K562 (cell line): ENCODE data around the gene CREB3L1. TPM values are rescaled to one million over a fixed set of nuclear protein-coding genes. Genes with fewer than 3 reads are reported as not detected.

Experiments used
- ATAC-seq: fragments of 200-7000 bp; cut with Tn5 transposase; 3 replicates; pipeline ENCODE4 v1.9.1; 2020; ENCODE audit warnings: moderate library complexity
- BruUV-seq: library from RNA; stranded (reverse); fragments of 400-500 nt; replicated peaks from 2 replicates; lab custom pipeline; 2021; lab: Mats Ljungman, UMichigan
- CTCF ChIA-PET: fragments of 300-600 bp; formaldehyde crosslinking; extraction: SDS; loops from one replicate; lab custom pipeline; 2021; ENCODE audit warnings: low intra/inter-chr PET ratio; lab: Yijun Ruan, JAX
- POLR2A ChIA-PET: fragments of 300-600, 350-650 bp; sonication (Branson Sonifier 250); formaldehyde crosslinking; extraction: SDS; loops from one replicate; lab custom pipeline; 2021; ENCODE audit warnings: antibody characterized with exemption, inconsistent platforms; lab: Yijun Ruan, JAX
- DNase-seq, 4 experiments: peaks; one replicate each; pipeline versions ENCODE4 v3.0.0 to v3.0.0-alpha.2; 2011 to 2018; ENCODE audit warnings: low spot score in 3 of 4, mixed read lengths in 3 of 4; ENCODE audit errors: extremely low read depth in 1 of 4
- FAIRE-seq: peaks from 2 replicates; lab custom pipeline; 2011; peaks lifted over from hg19 to GRCh38; lab: Jason Lieb, UNC
- H2AFZ ChIP-seq: 2 replicates; pipeline ENCODE4 v1.6.0; 2011; ENCODE audit warnings: low read depth, low read length, control low read depth, inconsistent platforms
- H3K27ac ChIP-seq: fragments of 200-600 bp; 3 replicates; pipeline ENCODE4 v1.8.0; 2011; ENCODE audit warnings: low read depth, mild to moderate bottlenecking, control low read depth, inconsistent platforms, low read length, moderate library complexity, mixed read lengths; ENCODE audit errors: extremely low read depth
- H3K27me3 ChIP-seq, 2 experiments: fragments of 300-600 bp in 1 of 2; 2 replicates in 1 of 2; 3 replicates in 1 of 2; pipeline versions ENCODE4 v1.6.0 to v1.8.0; 2011; ENCODE audit warnings: inconsistent platforms in 2 of 2, low read length in 2 of 2, mild to moderate bottlenecking in 1 of 2, mixed read lengths in 1 of 2, moderate library complexity in 1 of 2; ENCODE audit not compliant: control insufficient read depth in 2 of 2, insufficient read depth in 2 of 2
- H3K36me3 ChIP-seq: fragments of 300-600 bp; 3 replicates; pipeline ENCODE4 v1.8.0; 2011; ENCODE audit warnings: mild to moderate bottlenecking, low read length, inconsistent platforms; ENCODE audit not compliant: control insufficient read depth, insufficient read depth
- H3K4me1 ChIP-seq, 2 experiments: fragments of 200-600 bp in 1 of 2; replicated peaks in 1 of 2; 2 replicates in 1 of 2; 3 replicates in 1 of 2; pipeline versions ENCODE4 v1.5.1 to v1.8.0; 2011; ENCODE audit warnings: inconsistent platforms in 2 of 2, low read length in 2 of 2, mild to moderate bottlenecking in 1 of 2, mixed read lengths in 1 of 2, moderate library complexity in 1 of 2; ENCODE audit not compliant: control insufficient read depth in 2 of 2, insufficient read depth in 2 of 2
- H3K4me2 ChIP-seq: 2 replicates; pipeline ENCODE4 v1.6.1; 2011; ENCODE audit warnings: low read length, control low read depth, inconsistent platforms, mixed read lengths; ENCODE audit not compliant: insufficient read depth
- H3K4me3 ChIP-seq: fragments of 200-600 bp; sonication (generic), shearing (Covaris generic); 2 replicates; pipeline ENCODE4 v1.5.1; 2016; ENCODE audit warnings: control low read depth, inconsistent platforms
- H3K79me2 ChIP-seq: fragments of 200-600 bp; 3 replicates; pipeline ENCODE4 v1.8.0; 2011; ENCODE audit warnings: low read length, inconsistent platforms; ENCODE audit not compliant: control insufficient read depth, insufficient read depth
- H3K9ac ChIP-seq, 2 experiments: 2 replicates each; pipeline versions ENCODE4 v1.6.0 to v1.6.1; 2011; ENCODE audit warnings: low read depth in 2 of 2, low read length in 2 of 2, control low read depth in 1 of 2, inconsistent platforms in 1 of 2, mild to moderate bottlenecking in 1 of 2, mixed read lengths in 1 of 2; ENCODE audit not compliant: insufficient read depth in 1 of 2
- H3K9me1 ChIP-seq: one replicate; pipeline ENCODE4 v1.6.0; 2011; ENCODE audit warnings: inconsistent platforms, mild to moderate bottlenecking, low read length, moderate library complexity; ENCODE audit not compliant: control insufficient read depth, insufficient read depth
- H3K9me3 ChIP-seq: replicated peaks from 2 replicates; pipeline ENCODE4 v1.5.1; 2011; ENCODE audit warnings: low read depth, low read length, inconsistent platforms; ENCODE audit not compliant: control insufficient read depth, insufficient read depth
- H4K20me1 ChIP-seq: replicated peaks from 2 replicates; pipeline ENCODE4 v1.6.1; 2011; ENCODE audit warnings: low read length, inconsistent platforms, mixed read lengths; ENCODE audit not compliant: control insufficient read depth, insufficient read depth
- ARID1B ChIP-seq: fragments of 450-650 bp; IDR thresholded peaks from 2 replicates; pipeline ENCODE4 v1.6.1; 2016; ENCODE audit warnings: antibody characterized with exemption, mild to moderate bottlenecking, inconsistent platforms
- ATF1 ChIP-seq, 2 experiments: fragments of 450-650 bp in 1 of 2; IDR thresholded peaks; 2 replicates each; pipeline ENCODE4 v1.6.1; 2016; ENCODE audit warnings: missing compliant biosample characterization in 1 of 2, missing genetic modification characterization in 1 of 2
- CREB1 ChIP-seq, 2 experiments: sonication (generic) in 1 of 2; formaldehyde crosslinking in 1 of 2; IDR thresholded peaks; 2 replicates each; pipeline versions ENCODE4 v1.6.1 to v1.8.0; 2012 to 2022; ENCODE audit warnings: inconsistent platforms in 1 of 2, mild to moderate bottlenecking in 1 of 2, missing genetic modification reagents in 1 of 2, moderate library complexity in 1 of 2
- CREM ChIP-seq: IDR thresholded peaks from 2 replicates; pipeline ENCODE4 v1.6.1; 2014; ENCODE audit warnings: antibody characterized with exemption, low read depth
- CTBP1 ChIP-seq: fragments of 450-650 bp; IDR thresholded peaks from 2 replicates; pipeline ENCODE4 v1.6.1; 2016; ENCODE audit warnings: borderline replicate concordance
- DDX20 ChIP-seq: fragments of 450-650 bp; IDR thresholded peaks from 2 replicates; pipeline ENCODE4 v1.6.1; 2016; ENCODE audit warnings: missing genetic modification characterization, low read depth, mild to moderate bottlenecking, missing compliant biosample characterization, moderate library complexity
- EP300 ChIP-seq: IDR thresholded peaks from 2 replicates; pipeline ENCODE4 v1.6.1; 2012; ENCODE audit warnings: low read length, improper control_type of control experiment
- FOS ChIP-seq: IDR thresholded peaks from 3 replicates; pipeline ENCODE4 v1.6.1; 2011; ENCODE audit not compliant: insufficient read length; ENCODE audit errors: extremely low read depth
- ILK ChIP-seq: fragments of 450-650 bp; IDR thresholded peaks from 2 replicates; pipeline ENCODE4 v1.6.1; 2016; ENCODE audit warnings: missing genetic modification characterization, low read depth, mild to moderate bottlenecking, missing compliant biosample characterization, moderate library complexity, borderline replicate concordance
- JUND ChIP-seq, 2 experiments: IDR thresholded peaks; 2 replicates in 1 of 2; 3 replicates in 1 of 2; pipeline ENCODE4 v1.6.1; 2011; ENCODE audit warnings: borderline replicate concordance in 2 of 2, low read depth in 2 of 2, low read length in 2 of 2, improper control_type of control experiment in 1 of 2, missing biosample characterization in 1 of 2, missing genetic modification characterization in 1 of 2, missing genetic modification reagents in 1 of 2
- KAT7 ChIP-seq: sonication (generic); formaldehyde crosslinking; IDR thresholded peaks from 2 replicates; pipeline ENCODE4 v1.8.0; 2022; ENCODE audit warnings: missing genetic modification reagents, mild to moderate bottlenecking, borderline replicate concordance
- NCOA6 ChIP-seq: fragments of 450-650 bp; IDR thresholded peaks from 2 replicates; pipeline ENCODE4 v1.6.1; 2017; ENCODE audit warnings: mild to moderate bottlenecking
- NR2C2 ChIP-seq, 2 experiments: fragments of 200-800 bp in 1 of 2; sonication (Bioruptor generic) in 1 of 2; sonication (generic) in 1 of 2; formaldehyde crosslinking in 1 of 2; IDR thresholded peaks; 2 replicates each; pipeline versions ENCODE4 v1.6.1 to v1.8.0; 2016 to 2022; ENCODE audit warnings: mild to moderate bottlenecking in 1 of 2, missing compliant biosample characterization in 1 of 2, missing genetic modification characterization in 1 of 2, missing genetic modification reagents in 1 of 2
- SMARCA4 ChIP-seq: fragments of 450-650 bp; IDR thresholded peaks from 2 replicates; pipeline ENCODE4 v1.6.1; 2016
- TAF9B ChIP-seq: fragments of 450-650 bp; IDR thresholded peaks from 2 replicates; pipeline ENCODE4 v1.6.1; 2018; ENCODE audit warnings: mild to moderate bottlenecking; ENCODE audit not compliant: partially characterized antibody
- TCF3 ChIP-seq: sonication (generic); formaldehyde crosslinking; IDR thresholded peaks from 2 replicates; pipeline ENCODE4 v1.4.0; 2020; ENCODE audit warnings: mild to moderate bottlenecking, missing genetic modification reagents
- ZFP1 ChIP-seq: fragments of 450-650 bp; formaldehyde crosslinking; IDR thresholded peaks from 2 replicates; pipeline ENCODE4 v1.4.0; 2020; ENCODE audit warnings: mild to moderate bottlenecking, mixed read lengths
- ZNF12 ChIP-seq: sonication (generic); formaldehyde crosslinking; IDR thresholded peaks from 2 replicates; pipeline ENCODE4 v1.4.0; 2020; ENCODE audit warnings: mild to moderate bottlenecking, missing genetic modification reagents
- ZNF140 ChIP-seq: fragments of 250-450 bp; sonication (Bioruptor Pico); IDR thresholded peaks from 2 replicates; pipeline ENCODE4 v1.8.0; 2021; ENCODE audit warnings: moderate library complexity, mild to moderate bottlenecking, inconsistent platforms
- ZNF197 ChIP-seq: fragments of 200-800 bp; sonication (Bioruptor generic); IDR thresholded peaks from 2 replicates; pipeline ENCODE4 v1.6.1; 2016; ENCODE audit warnings: low read depth, missing genetic modification characterization, missing compliant biosample characterization
- ZNF589 ChIP-seq: fragments of 200-800 bp; sonication (Bioruptor generic); IDR thresholded peaks from 2 replicates; pipeline ENCODE4 v1.6.1; 2016; ENCODE audit warnings: low read depth, missing genetic modification characterization, missing compliant biosample characterization
- WGBS: fragments of 100-300 bp; shearing (Covaris generic); methylation state at CpG from one replicate; pipeline ENCODE4 v1.1.6; 2016; ENCODE audit warnings: low coverage, mixed read lengths; ENCODE audit not compliant: insufficient coverage; ENCODE audit errors: missing lambda C conversion rate; 5-methylcytosine and 5-hydroxymethylcytosine counted together
- in situ Hi-C: fragments of 300-500 bp; cut with MboI; formaldehyde crosslinking; loops from 4 replicates; pipeline ENCODE4 v1.15.0; 2018; ENCODE audit warnings: inconsistent platforms, mixed read lengths
- intact Hi-C: fragments of 100-400 bp; cut with micrococcal nuclease; formaldehyde crosslinking; loops from 2 replicates; pipeline ENCODE4 v1.14.2; 2022
- polyA plus RNA-seq, 8 experiments: library from polyadenylated mRNA; depleted of rRNA in 4 of 8; stranded (reverse) in 5 of 8; unstranded in 3 of 8; fragments of >200 nt; fragmentation: Nextera tagmentation in 2 of 8; fragmentation: Illumina TruSeq in 1 of 8; extraction: Ambion mirVana in 2 of 8; extraction: Trizol in 1 of 8; gene quantifications; 2 replicates each; pipeline versions ENCODE4 v1.2.1 to v1.2.3, GENCODE V29; 2011 to 2014; ENCODE audit warnings: inconsistent platforms in 1 of 8, missing spikeins in 1 of 8
- total RNA-seq, 7 experiments: library from RNA; depleted of rRNA in 6 of 7; stranded (reverse); fragments of >200 nt in 6 of 7; fragmentation: Illumina TruSeq in 2 of 7; extraction: Trizol in 2 of 7; gene quantifications; 2 replicates each; pipeline versions ENCODE4 v1.2.1 to v1.2.3, GENCODE V29; 2011 to 2021; ENCODE audit warnings: low replicate concordance in 1 of 7

The CREB3L1 gene
- total and polyA plus RNA-seq, 9 of the 15 experiments (the other 6 are each of a cell fraction or from before 2014, with no cell fraction given), result 1.2 to 27.6 (median 3.7) TPM

DNA sequence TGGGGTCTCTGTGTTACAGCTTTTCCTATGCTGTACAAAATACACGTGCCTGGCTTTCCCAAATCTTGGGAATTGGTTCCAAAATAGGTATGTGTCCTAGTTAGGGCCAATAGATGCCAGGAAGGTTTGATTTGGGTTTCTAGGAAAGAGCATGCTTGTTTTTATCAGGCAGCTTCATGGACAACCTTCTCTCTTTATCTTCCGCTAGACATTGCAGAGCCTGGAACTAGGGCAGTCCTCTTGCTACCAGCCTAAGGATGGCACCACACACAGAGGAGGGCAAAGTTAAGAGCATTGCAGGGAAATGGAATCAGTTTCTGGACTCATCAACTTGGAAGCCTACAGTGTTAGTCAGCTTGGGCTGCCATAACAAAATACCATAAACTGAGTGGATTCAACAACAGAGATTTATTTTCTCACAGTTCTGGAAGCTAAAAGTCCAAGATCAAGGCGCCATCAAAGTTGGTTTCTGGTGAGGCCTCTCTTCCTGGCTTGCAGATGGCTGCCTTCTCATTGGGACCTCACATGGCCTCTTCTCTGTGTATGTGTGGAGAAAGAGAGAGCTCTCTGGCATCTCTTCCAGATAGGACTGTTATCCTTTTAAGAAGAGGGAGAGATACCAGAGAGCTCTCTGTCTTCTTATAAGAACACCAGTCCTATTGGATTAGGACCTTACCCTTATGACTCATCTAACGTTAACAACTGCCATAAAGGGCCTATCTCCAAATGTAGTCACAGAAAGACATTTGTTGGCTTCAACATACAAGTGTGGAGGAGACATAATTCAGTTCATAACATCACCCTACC is 27.3 kb upstream of the CREB3L1 start:
- in situ Hi-C loops, result loop anchor here (10.0 kb wide), 1 partner anchor 65 kb away; no protein-coding TSS in a partner anchor
- intact Hi-C loops, result loop anchor here (5.0 kb wide), 3 partner anchors 117 to 287 kb away; partner anchors contain the start of gene MDK
- WGBS, result 20% methylated on average over 4 of the region's 4 CpGs
- peak; percentile 21; the same call in 2 of the 3 replicates for ATAC-seq
- Histone ChIP-seq H3K27me3 (no peaks in the 10 kb centered on the region), H4K20me1 (no peaks in the 10 kb centered on the region), H3K36me3 (no peaks in the 10 kb centered on the region; the same call in 2 of the 3 replicates), H3K79me2 (no peaks in the 10 kb centered on the region), H3K9ac (peak overlapping the region in 1 of 2 experiments; percentile 67; a peak in 2 of 4 replicates), H3K4me3 (no peak overlapping the region), H2AFZ (peak overlapping the region; percentile 95), H3K4me2 (peak overlapping the region; percentile 51), H3K4me1 (peaks cover 42 to 64% of the 10 kb centered on the region in 2 experiments), H3K27ac (peak overlapping the region; percentile 87), H3K9me3 (no peaks in the 10 kb centered on the region), H3K9me1 (no peaks in the 10 kb centered on the region)
- BruUV-seq, result TSS peak; percentile 91
- FAIRE-seq, result peak; percentile 73
- ChIA-PET CTCF (interaction anchor here (0.6 kb wide), 1 partner anchor 133 kb away, joined by 3 read pairs; no protein-coding TSS in a partner anchor), POLR2A (interaction anchor here (0.6 to 2.2 kb wide), 11 partner anchors 9 to 353 kb away, joined by 3 to 9 read pairs (median 3); partner anchors contain the start of gene CREB3L1)
- DNase-seq, result peak in 2 of 4 experiments; percentile 59 to 64
- TF ChIP-seq JUND (IDR thresholded peaks at IDR 0.05; ENCODE audit: borderline replicate concordance, low read depth, low read length) (peak; percentile 93), JUND (tag; IDR thresholded peaks at IDR 0.05; ENCODE audit: borderline replicate concordance, low read depth, low read length) (peak; percentile 89; the same call in 2 of the 3 replicates), ATF1 (CRISPR knock-in tag; IDR thresholded peaks at IDR 0.05) (no peak), ATF1 (tag; IDR thresholded peaks at IDR 0.05) (peak; percentile 4; the same call in 1 of the 2 replicates), ZFP1 (CRISPR knock-in tag) (no peak), CTBP1 (0 out of 2 replicates have a peak, but pooled peaks have one; percentile 11), NCOA6 (no peak), TCF3 (CRISPR knock-in tag) (no peak), KAT7 (CRISPR knock-in tag) (peak; percentile 76; the same call in 1 of the 2 replicates), ZNF140 (CRISPR knock-in tag) (no peak), EP300 (peak; percentile 69; the same call in 1 of the 2 replicates), FOS (peak; percentile 39), ZNF589 (CRISPR knock-in tag) (peak; percentile 40; the same call in 1 of the 2 replicates), DDX20 (tag) (no peak), TAF9B (peak; percentile 15), SMARCA4 (peak; percentile 69; the same call in 1 of the 2 replicates), ILK (tag) (no peak), CREB1 (IDR thresholded peaks at IDR 0.05) (0 out of 2 replicates have a peak, but pooled peaks have one; percentile 6), CREB1 (CRISPR knock-in tag; IDR thresholded peaks at IDR 0.05) (0 out of 2 replicates have a peak, but pooled peaks have one; percentile 30), ARID1B (peak; percentile 46; the same call in 1 of the 2 replicates), ZNF12 (CRISPR knock-in tag) (no peak), ZNF197 (CRISPR knock-in tag) (peak; percentile 61; the same call in 1 of the 2 replicates), CREM (0 out of 2 replicates have a peak, but pooled peaks have one; percentile 37), NR2C2 (CRISPR knock-in tag; IDR thresholded peaks at IDR 0.05) (no peak), NR2C2 (tag; IDR thresholded peaks at IDR 0.05) (0 out of 2 replicates have a peak, but pooled peaks have one; percentile 29)
